ENCODE results near the gene GORAB.

GRCh38 chr1:170487503-170487902, 44.5 kb upstream of the GORAB start:
- TF ChIP-seq, protein P1, sequence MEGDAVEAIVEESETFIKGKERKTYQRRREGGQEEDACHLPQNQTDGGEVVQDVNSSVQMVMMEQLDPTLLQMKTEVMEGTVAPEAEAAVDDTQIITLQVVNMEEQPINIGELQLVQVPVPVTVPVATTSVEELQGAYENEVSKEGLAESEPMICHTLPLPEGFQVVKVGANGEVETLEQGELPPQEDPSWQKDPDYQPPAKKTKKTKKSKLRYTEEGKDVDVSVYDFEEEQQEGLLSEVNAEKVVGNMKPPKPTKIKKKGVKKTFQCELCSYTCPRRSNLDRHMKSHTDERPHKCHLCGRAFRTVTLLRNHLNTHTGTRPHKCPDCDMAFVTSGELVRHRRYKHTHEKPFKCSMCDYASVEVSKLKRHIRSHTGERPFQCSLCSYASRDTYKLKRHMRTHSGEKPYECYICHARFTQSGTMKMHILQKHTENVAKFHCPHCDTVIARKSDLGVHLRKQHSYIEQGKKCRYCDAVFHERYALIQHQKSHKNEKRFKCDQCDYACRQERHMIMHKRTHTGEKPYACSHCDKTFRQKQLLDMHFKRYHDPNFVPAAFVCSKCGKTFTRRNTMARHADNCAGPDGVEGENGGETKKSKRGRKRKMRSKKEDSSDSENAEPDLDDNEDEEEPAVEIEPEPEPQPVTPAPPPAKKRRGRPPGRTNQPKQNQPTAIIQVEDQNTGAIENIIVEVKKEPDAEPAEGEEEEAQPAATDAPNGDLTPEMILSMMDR (IDR thresholded peaks at IDR 0.05 in 2 of 3, conservative IDR thresholded peaks at IDR 0.05 in 1 of 3; ENCODE audit: insufficient read depth in 2 of 3, low read depth in 1 of 3, low read length in 3 of 3): no peak
- no peak for TF ChIP-seq TAF1 (IDR thresholded peaks at IDR 0.05; ENCODE audit: control insufficient read depth, extremely low read depth, insufficient read depth, low read length, severe bottlenecking)
- TF ChIP-seq POLR2H (tag; IDR thresholded peaks at IDR 0.05; ENCODE audit: low read depth): no peak
- no peak for TF ChIP-seq ZNF165 (CRISPR knock-in tag; IDR thresholded peaks at IDR 0.05; ENCODE audit: borderline replicate concordance)
- no peak for TF ChIP-seq GATA2 (CRISPR knock-in tag; IDR thresholded peaks at IDR 0.05)
- no peak for TF ChIP-seq SAFB2 (IDR thresholded peaks at IDR 0.05; ENCODE audit: borderline replicate concordance, low read depth, low read length, severe bottlenecking)
- TF ChIP-seq POLR2AphosphoS5 (IDR thresholded peaks at IDR 0.05; ENCODE audit: control insufficient read depth, insufficient read depth, low read depth, low read length): no peak
- no peak for TF ChIP-seq NFXL1 (CRISPR knock-in tag; IDR thresholded peaks at IDR 0.05)

Data from K562 (cell line).